ENCODE results near the gene BEST4. TPM values are rescaled to one million over a fixed set of nuclear protein-coding genes. Genes with fewer than 3 reads are reported as not detected.

BEST4 gene
- total and polyA plus RNA-seq, 2 of the 8 experiments (the other 6 are each of a cell fraction or from before 2014, with no cell fraction given) = 0.76 to 1.4 TPM

GRCh38 chr1:44802306-44803061, 14.5 kb upstream of the BEST4 start:
- no peak overlapping the region for H4K91ac ChIP-seq (replicated peaks; ENCODE audit: insufficient read length, low read length)
- no peak overlapping the region for H2BK120ac ChIP-seq (replicated peaks; ENCODE audit: low read depth, low read length)
- H3K27ac ChIP-seq (ENCODE audit: low read depth, low read length) = no peak overlapping the region
- no peak overlapping the region for H4K5ac ChIP-seq (ENCODE audit: insufficient read length, low read depth, low read length)
- H2BK12ac ChIP-seq (ENCODE audit: low read depth, low read length) = 0 out of 2 replicates have a peak overlapping the region, but pooled peaks have one; percentile 30
- H3K27me3 ChIP-seq (replicated peaks in 1 of 4; ENCODE audit: control insufficient read depth in 3 of 4, extremely low read depth in 1 of 4, insufficient read depth in 3 of 4, low read length in 3 of 4) = peaks cover 0 to 5% (median 0%) of the 10 kb centered on the region in 4 experiments; a peak in 2 of 7 replicates
- peaks cover 0 to 18% (median 14%) of the 10 kb centered on the region in 4 experiments; a peak in 6 of 7 replicates for H3K4me1 ChIP-seq (replicated peaks in 1 of 4; ENCODE audit: control insufficient read depth in 3 of 4, insufficient read depth in 4 of 4, low read length in 3 of 4)
- no peak overlapping the region for H3K4ac ChIP-seq (replicated peaks; ENCODE audit: insufficient read length, low read depth, low read length)
- H3K23ac ChIP-seq (ENCODE audit: insufficient read length) = no peak overlapping the region
- DNase-seq (ENCODE audit: low read depth in 1 of 2, low spot score in 2 of 2) (no peak), FAIRE-seq (no peak)
- H3K23me2 ChIP-seq (ENCODE audit: low read depth, low read length) = peaks cover 7% of the 10 kb centered on the region; the same call in 1 of the 2 replicates
- H3K36me3 ChIP-seq (ENCODE audit: control insufficient read depth in 2 of 4, insufficient read depth in 4 of 4, low read length in 3 of 4) = peaks cover 0 to 16% (median 10%) of the 10 kb centered on the region in 4 experiments; a peak in 5 of 8 replicates
- POLR2A ChIA-PET (ENCODE audit: partially characterized antibody) = interaction anchor here (0.9 to 19.2 kb wide), 7 partner anchors 9 to 539 kb away, joined by 3 to 547 read pairs (median 5); partner anchors contain the start of genes RPS8 and UROD
- H2AFZ ChIP-seq (ENCODE audit: low read length) = no peak overlapping the region
- H2BK20ac ChIP-seq (ENCODE audit: low read length) = no peak overlapping the region; the same call in 1 of the 2 replicates
- H4K20me1 ChIP-seq (replicated peaks in 1 of 2; ENCODE audit: control insufficient read depth in 1 of 2, insufficient read depth in 2 of 2, low read length in 2 of 2) = peaks cover 0 to 10% of the 10 kb centered on the region in 2 experiments
- H3K79me2 ChIP-seq (ENCODE audit: control insufficient read depth in 1 of 2, insufficient read depth in 2 of 2, low read length in 2 of 2) = no peaks in the 10 kb centered on the region
- no peaks in the 10 kb centered on the region for H3K79me1 ChIP-seq (ENCODE audit: low read depth, low read length)
- H3K4me2 ChIP-seq (ENCODE audit: insufficient read depth in 1 of 2, low read depth in 2 of 2, low read length in 2 of 2) = peak overlapping the region in 1 of 2 experiments; percentile 27; a peak in 1 of 4 replicates
- no peak overlapping the region for H4K8ac ChIP-seq (ENCODE audit: extremely low read depth, insufficient read depth, low read length)
- no peak overlapping the region for H3K18ac ChIP-seq (ENCODE audit: extremely low read depth, low read length)
- no peak overlapping the region for H3K4me3 ChIP-seq (ENCODE audit: extremely low read depth in 1 of 4, insufficient read depth in 2 of 4, low read depth in 3 of 4, low read length in 4 of 4)
- CTCF ChIA-PET (ENCODE audit: partially characterized antibody) = interaction anchor here (1.4 to 5.4 kb wide), 2 partner anchors 12 kb away, joined by 3 to 31 read pairs; no protein-coding TSS in a partner anchor
- WGBS, 2 experiments (ENCODE audit: extremely low coverage in 1 of 2, insufficient coverage in 1 of 2, insufficient read length in 1 of 2, insufficient replicate concordance in 2 of 2, low coverage in 1 of 2, low lambda C conversion rate in 2 of 2, missing lambda C conversion rate in 1 of 2) = 87% methylated on average over 13 of the region's 13 CpGs; no CpG with 5 or more reads in 1 of the 2 experiments
- H2BK15ac ChIP-seq (ENCODE audit: low read length) = no peak overlapping the region; the same call in 1 of the 2 replicates
- H3K56ac ChIP-seq (replicated peaks; ENCODE audit: insufficient read length, low read depth, low read length) = no peak overlapping the region
- no peak overlapping the region for H2AK5ac ChIP-seq (ENCODE audit: low read depth, low read length)
- no peak overlapping the region; a peak in 1 of 7 replicates for H3K9ac ChIP-seq (replicated peaks in 1 of 4; ENCODE audit: extremely low read depth in 1 of 4, low read depth in 3 of 4, low read length in 3 of 4)
- H2BK5ac ChIP-seq (ENCODE audit: low read depth, low read length) = no peak overlapping the region
- no peak for TF ChIP-seq HDAC2 (IDR thresholded peaks at IDR 0.05; ENCODE audit: borderline replicate concordance in 1 of 2, low read depth in 2 of 2, low read length in 2 of 2)
- TF ChIP-seq CTCF (IDR thresholded peaks at IDR 0.05; ENCODE audit: control extremely low read depth in 1 of 3, insufficient read depth in 1 of 3, low read depth in 1 of 3, low read length in 3 of 3) = no peak
- TF ChIP-seq TAF7 (optimal IDR thresholded peaks at IDR 0.05; ENCODE audit: borderline replicate concordance, low read depth, low read length) = no peak
- TF ChIP-seq RBBP5 (IDR thresholded peaks at IDR 0.05; ENCODE audit: borderline replicate concordance, low read depth, low read length) = no peak
- no peak for TF ChIP-seq EP300 (IDR thresholded peaks at IDR 0.05; ENCODE audit: borderline replicate concordance in 1 of 2, low read depth in 2 of 2, low read length in 2 of 2)
- no peaks in the 10 kb centered on the region for H3K9me3 ChIP-seq (ENCODE audit: insufficient read depth in 2 of 2, low read depth in 1 of 2, low read length in 1 of 2)
- H3K14ac ChIP-seq (ENCODE audit: insufficient read length) = no peak overlapping the region
